Peyer's patch (tissue), 4 donors: ENCODE results near the gene RNF145.

Experiments used
- CTCF ChIP-seq, 6 experiments: fragments of 450-650 bp in 4 of 6; fragments of 200-600 bp in 2 of 6; sonication (generic) in 1 of 6; IDR thresholded peaks; one replicate each; pipeline ENCODE4 v1.5.1; 2017 to 2019; ENCODE audit warnings: antibody characterized with exemption in 6 of 6, mild to moderate bottlenecking in 3 of 6, moderate library complexity in 1 of 6
- POLR2A ChIP-seq, 2 donors: fragments of 450-650 bp; IDR thresholded peaks; one replicate each; pipeline ENCODE4 v1.5.1; 2017; ENCODE audit warnings: antibody characterized with exemption in 2 of 2, mild to moderate bottlenecking in 2 of 2, moderate library complexity in 2 of 2

GRCh38 chr5:159214486-159215271 lies 5.3 kb upstream of the RNF145 start:
- TF ChIP-seq CTCF (IDR thresholded peaks at IDR 0.05) (no peak), POLR2A (IDR thresholded peaks at IDR 0.05) (no peak)
